ENCODE results near the gene STK36.

The STK36 gene

DNA sequence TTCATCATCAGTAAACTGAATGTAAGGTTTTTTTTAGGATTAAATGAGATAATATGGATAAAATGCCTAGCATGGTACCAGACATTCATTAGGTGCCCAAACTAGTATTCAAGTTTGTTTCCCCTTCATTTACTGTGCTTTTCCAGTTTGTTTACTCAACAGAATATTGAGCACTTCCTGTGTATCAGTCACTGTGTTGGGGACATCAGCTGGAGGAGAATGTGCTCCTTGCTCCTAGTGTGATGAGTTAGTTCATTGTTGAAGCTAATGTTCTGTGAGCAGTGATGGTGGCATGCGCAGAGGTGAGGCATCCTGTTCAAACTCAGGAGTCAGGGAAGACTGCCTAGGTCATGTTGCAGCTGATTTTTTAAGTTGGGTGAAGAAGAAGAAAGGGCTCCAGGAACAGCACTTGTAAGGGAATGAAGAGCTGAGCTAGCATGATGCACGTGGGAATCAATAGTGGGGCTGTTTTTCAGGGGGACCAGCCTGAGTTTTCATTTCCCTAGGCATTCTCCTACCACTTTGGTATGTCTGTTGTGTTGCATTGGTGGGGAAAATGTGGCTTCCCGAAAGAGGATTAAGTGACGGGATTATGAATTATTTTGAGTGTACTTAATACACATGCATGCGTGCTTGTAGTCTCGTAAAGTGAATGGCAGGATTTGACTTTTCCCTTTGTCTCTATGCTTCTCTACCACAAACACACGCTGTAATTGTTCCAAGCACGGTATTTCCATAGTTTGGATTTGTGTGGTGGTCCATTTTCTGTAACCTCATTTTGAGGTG is 62.5 kb downstream of the STK36 start:
- H3K4me3 ChIP-seq (ENCODE audit: low read depth, low read length): no peak overlapping the region

DNA sequence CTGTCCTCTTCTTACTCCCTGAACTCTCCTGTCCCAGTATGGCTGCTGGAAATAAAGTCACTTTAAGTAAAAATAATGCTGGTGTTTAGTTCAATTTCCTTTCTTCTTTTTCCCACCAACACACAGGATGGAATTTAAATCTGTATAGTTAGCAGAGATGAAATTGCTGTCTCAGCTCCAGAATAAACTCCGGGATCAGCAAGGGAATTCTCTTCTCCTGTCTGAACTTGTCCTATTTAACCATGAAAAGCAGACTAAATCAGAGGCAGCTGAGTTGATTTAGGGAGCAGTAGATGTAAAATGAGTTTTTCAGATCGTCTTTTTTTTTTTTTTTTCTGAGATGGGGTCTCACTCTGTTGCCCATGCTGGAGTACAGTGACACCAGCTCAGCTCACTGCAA is 64.6 kb downstream of the STK36 start:
- TF ChIP-seq, protein P1, sequence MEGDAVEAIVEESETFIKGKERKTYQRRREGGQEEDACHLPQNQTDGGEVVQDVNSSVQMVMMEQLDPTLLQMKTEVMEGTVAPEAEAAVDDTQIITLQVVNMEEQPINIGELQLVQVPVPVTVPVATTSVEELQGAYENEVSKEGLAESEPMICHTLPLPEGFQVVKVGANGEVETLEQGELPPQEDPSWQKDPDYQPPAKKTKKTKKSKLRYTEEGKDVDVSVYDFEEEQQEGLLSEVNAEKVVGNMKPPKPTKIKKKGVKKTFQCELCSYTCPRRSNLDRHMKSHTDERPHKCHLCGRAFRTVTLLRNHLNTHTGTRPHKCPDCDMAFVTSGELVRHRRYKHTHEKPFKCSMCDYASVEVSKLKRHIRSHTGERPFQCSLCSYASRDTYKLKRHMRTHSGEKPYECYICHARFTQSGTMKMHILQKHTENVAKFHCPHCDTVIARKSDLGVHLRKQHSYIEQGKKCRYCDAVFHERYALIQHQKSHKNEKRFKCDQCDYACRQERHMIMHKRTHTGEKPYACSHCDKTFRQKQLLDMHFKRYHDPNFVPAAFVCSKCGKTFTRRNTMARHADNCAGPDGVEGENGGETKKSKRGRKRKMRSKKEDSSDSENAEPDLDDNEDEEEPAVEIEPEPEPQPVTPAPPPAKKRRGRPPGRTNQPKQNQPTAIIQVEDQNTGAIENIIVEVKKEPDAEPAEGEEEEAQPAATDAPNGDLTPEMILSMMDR (IDR thresholded peaks at IDR 0.05; ENCODE audit: low read depth, low read length): no peak
- H3K4me3 ChIP-seq (ENCODE audit: low read depth, low read length): no peak overlapping the region

More for the DNA sequence above, 62.5 kb downstream of the STK36 start:
- TF ChIP-seq, protein P1 (IDR thresholded peaks at IDR 0.05; ENCODE audit: low read depth, low read length): no peak

DNA sequence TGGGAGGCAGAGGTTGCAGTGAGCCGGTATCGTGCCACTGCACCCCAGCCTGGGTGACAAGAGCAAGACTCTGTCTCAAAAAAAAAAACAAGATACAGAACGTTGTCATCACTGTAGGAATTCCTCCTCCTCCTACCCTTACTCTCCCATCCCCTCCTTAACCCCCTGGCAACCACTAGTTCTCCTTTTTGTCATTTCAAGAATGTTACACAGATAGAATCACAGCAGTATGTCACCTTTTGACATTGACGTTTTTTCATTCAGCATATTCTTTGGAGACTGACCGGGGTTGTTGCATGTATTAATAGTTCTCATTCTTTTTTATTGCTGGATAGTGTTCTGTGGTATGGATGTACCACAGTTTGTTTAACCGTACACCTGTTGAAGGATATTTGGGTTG is 71.2 kb downstream of the STK36 start:
- no peak overlapping the region for H3K4me3 ChIP-seq (ENCODE audit: low read depth, low read length)
- TF ChIP-seq, protein P1 (IDR thresholded peaks at IDR 0.05; ENCODE audit: low read depth, low read length): no peak

DNA sequence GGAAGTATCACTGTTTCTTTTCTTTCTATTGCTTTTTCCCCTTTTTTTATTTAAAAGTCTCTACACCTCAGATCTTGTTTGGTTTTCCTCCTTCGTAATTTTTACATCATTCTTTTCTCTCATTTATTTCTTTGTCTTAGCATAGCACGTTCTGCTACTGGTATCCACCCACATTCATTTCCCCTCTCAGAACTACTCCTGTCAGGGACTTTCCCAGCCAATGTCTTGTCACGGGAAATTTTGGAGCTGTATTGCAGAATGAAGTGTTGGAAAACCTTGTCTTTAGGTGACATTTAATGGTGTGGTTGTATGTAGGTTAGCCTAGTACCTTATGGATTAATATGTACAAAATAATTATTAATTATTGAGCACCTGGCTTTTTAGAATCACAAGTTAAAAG is 72.7 kb downstream of the STK36 start:
- TF ChIP-seq, protein P1 (IDR thresholded peaks at IDR 0.05; ENCODE audit: low read depth, low read length): no peak

DNA sequence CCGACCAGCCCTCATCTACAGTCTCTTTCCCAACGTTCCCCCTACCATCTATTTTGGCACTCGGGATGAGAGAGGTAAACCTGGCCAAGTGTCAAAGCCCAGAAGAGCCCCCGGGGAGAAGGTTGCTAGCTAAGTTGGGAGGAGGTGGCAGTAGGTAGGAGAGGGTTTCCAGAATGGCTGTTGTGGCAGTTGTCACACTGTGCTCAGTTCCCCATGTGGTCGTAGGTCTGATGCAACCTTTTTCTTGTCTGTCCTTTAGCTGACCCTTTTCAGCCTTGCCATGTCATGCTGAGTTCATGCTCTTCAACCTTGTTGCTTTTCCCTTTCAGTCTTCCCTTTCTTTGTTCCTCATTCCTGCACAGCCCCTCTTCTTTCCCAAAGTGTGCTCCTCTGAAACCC is 73.3 kb downstream of the STK36 start:
- TF ChIP-seq, protein P1 (IDR thresholded peaks at IDR 0.05; ENCODE audit: low read depth, low read length): no peak
- no peak overlapping the region for H3K4me3 ChIP-seq (ENCODE audit: low read depth, low read length)

More for the DNA sequence above, 72.7 kb downstream of the STK36 start:
- H3K4me3 ChIP-seq (ENCODE audit: low read depth, low read length): no peak overlapping the region

DNA sequence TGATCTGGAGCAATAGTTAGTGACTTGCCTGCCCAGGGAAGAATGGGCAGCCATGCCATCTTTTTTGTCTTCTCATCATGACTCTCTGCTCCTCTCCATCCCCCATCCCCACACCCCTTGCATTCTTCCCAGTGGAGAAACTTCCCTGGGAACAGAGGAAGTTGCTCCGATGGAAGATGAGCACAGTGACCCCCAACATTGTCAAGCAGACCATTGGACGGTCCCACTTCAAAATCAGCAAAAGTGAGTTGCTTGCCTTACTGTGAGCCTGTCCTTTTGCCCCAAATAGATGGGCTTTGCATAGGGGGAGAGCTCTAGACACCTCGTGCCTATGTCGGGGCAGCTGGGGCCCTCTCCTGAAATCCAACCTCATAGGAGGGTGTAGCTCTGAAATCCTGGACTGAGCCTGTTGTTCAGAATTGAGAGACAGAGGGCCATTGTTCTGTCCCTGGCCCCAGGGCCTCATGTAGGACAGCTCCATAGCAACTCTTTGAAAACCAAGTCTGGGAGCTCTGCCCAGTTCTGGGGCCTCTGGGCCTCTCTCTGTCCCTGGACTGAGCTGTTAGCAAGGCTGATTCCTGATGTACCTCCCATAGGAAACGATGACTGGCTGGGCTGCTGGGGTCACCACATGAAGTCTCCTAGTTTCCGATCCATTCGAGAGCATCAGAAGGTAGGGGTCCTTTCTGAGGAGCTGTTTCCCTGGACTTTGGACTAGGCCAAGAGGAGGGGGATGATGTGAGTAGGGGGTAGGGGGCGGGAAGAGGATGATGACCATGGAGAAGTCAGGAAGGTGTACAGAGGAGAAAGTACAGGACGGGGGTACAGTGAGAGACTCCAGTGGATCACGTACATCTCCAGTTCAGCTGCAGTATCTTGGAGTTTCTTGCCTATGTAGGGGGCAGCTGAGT is 73.9 kb downstream of the STK36 start:
- TF ChIP-seq, protein P1 (IDR thresholded peaks at IDR 0.05; ENCODE audit: low read depth, low read length): no peak

DNA sequence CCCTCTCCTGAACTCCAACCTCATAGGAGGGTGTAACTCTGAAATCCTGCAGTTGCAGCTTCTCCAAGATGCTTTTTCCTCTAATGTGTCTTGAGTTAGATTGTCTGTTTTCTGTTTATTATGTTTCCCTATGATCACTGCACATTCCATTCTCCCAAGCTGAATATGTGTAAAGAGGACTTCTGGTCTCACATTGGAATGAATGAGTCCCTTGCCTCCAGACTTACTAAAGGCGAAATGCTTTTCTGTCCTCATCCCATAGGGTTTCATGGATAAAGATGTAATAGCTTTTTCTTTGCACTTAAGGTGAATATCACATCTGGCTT is 74.5 kb downstream of the STK36 start:
- TF ChIP-seq, protein P1 (IDR thresholded peaks at IDR 0.05; ENCODE audit: low read depth, low read length): no peak

More for the DNA sequence above, 73.9 kb downstream of the STK36 start:
- no peak overlapping the region for H3K4me3 ChIP-seq (ENCODE audit: low read depth, low read length)

More for the DNA sequence above, 74.5 kb downstream of the STK36 start:
- H3K4me3 ChIP-seq (ENCODE audit: low read depth, low read length): no peak overlapping the region
